Adrenal gland (tissue), 5 donors: ENCODE data around the gene UBAC1.

Experiments
- POLR2A ChIP-seq, 2 donors: fragments of 450-650 bp; IDR thresholded peaks; one replicate each; pipeline ENCODE4 v1.6.1; 2017; ENCODE audit warnings: antibody characterized with exemption in 2 of 2, mild to moderate bottlenecking in 2 of 2, moderate library complexity in 1 of 2
- TF ChIP-seq, protein P1 (sequence below), 6 experiments: fragments of 450-650 bp in 4 of 6; fragments of 200-600 bp in 2 of 6; sonication (generic) in 1 of 6; IDR thresholded peaks; 1 replicate in 5 of 6; 2 replicates in 1 of 6; pipeline versions ENCODE4 v1.5.1 to v1.8.0; 2016 to 2021; ENCODE audit warnings: antibody characterized with exemption in 6 of 6, mild to moderate bottlenecking in 2 of 6, moderate library complexity in 1 of 6
- donor health status: DM: no; HTN: no; CAD: no.

DNA sequence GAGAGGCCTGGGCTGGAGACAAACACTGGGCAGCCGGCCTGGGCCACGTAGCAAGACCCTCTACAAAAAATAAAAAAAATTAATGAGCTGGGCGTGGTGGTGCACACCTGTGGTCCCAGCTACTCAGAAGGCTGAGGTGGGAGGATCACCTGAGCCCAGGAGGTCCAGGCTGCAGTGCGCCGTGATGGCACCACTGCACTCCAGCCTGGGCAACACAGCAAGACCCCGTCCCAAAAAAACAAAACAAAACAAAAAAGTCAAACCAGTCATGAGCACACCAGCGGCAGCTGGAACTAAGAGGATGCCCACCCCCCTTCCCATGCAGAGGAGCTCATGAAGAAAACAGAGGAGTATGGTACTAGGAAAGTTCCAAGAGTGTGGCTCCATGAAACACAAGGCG, 2.2 kb upstream of the UBAC1 start:
- TF ChIP-seq, protein P1, sequence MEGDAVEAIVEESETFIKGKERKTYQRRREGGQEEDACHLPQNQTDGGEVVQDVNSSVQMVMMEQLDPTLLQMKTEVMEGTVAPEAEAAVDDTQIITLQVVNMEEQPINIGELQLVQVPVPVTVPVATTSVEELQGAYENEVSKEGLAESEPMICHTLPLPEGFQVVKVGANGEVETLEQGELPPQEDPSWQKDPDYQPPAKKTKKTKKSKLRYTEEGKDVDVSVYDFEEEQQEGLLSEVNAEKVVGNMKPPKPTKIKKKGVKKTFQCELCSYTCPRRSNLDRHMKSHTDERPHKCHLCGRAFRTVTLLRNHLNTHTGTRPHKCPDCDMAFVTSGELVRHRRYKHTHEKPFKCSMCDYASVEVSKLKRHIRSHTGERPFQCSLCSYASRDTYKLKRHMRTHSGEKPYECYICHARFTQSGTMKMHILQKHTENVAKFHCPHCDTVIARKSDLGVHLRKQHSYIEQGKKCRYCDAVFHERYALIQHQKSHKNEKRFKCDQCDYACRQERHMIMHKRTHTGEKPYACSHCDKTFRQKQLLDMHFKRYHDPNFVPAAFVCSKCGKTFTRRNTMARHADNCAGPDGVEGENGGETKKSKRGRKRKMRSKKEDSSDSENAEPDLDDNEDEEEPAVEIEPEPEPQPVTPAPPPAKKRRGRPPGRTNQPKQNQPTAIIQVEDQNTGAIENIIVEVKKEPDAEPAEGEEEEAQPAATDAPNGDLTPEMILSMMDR (IDR thresholded peaks at IDR 0.05): no peak
- no peak for TF ChIP-seq POLR2A (IDR thresholded peaks at IDR 0.05)
